ENCODE results near the gene TVP23B.
A peak's percentile ranks its signal among the peaks of the same experiment; 100 is the strongest.
"Not testable (repeated sequence)": the region's sequence is repeated elsewhere in the genome, so short reads cannot be mapped to it uniquely, and the experiment has no call there.

TVP23B gene

DNA sequence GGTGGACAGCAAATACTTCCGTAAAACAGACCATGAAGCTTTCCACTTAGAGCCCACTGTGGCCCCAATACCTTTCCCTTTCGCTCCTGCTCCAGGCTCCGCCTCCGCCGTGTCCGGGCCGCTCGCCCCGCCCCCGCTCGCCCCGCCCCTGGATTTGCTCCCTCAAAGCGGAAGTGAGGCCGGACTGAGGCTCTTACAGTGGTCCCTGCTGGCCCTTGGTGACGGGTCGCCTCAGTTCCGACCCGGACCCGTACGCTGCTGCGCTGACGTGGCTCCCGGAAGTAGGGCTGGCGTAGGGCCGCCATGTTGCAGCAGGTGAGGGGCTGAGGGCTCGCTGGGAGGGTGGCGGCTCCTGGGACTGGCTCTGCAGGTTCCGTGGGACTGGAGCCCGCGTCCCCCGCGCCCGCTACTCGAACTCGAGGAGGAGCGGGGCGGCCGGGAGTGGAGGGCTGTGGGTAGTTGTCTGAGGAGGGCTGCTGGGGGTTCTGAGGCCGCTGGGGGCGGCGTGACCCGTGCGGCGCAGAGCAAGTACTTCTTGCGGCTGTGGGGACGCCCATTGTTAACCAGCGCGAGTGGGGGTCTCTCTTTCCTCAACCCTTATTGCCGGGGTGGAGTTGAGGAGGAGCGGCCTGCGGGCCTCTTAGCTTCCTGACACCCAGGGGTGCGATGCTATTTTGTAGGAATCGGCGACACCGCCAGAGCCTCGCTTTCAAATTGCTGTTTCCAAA is at the start of gene TVP23B:
Gene TVP23B, plus strand, starts transcription at position 193 of the 728 bp plus-strand sequence. Its CDS starts 111 bp downstream, at position 304.
- peak; percentile 83 to 94 (median 84) for DNase-seq

DNA sequence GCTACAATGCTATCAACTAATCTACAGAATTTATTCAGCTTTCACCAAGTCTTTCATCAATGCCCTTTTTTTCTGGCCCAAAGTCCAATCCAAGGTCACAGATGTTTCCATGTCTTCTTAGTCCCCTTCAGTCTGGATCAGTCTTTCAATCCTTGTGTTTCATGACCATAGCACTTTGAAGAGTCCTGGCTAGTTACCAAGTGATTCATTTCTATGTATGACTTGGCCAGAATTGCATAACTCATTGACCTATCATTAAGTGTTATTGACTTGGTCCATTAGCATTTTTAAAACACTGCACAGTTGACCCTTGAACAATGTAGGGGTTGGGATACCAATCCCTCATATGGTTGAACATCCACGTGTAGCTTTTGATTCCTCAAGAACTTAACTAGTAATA is 48.5 kb upstream of the TVP23B start:
- not testable (repeated sequence) for DNase-seq

DNA sequence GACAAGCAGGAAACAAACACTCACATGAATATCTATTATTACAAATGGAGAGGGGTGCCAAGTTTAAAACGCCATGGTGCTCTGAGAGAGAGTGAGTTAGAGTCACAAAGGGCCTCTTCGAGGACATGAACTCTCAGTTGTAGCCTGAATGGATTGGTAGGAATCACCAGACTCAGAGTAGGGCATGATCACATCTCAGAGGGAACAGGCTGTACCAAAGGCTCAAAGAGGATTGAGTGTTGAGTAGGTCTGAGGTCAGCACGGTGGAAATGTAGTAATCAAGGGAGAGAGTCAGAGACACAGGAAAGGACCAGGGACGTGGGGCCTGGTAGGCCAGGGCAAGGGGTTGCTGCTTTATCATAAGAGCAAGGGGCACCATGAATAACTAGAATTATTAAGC is 47.6 kb upstream of the TVP23B start:
- not testable (repeated sequence) for DNase-seq

DNA sequence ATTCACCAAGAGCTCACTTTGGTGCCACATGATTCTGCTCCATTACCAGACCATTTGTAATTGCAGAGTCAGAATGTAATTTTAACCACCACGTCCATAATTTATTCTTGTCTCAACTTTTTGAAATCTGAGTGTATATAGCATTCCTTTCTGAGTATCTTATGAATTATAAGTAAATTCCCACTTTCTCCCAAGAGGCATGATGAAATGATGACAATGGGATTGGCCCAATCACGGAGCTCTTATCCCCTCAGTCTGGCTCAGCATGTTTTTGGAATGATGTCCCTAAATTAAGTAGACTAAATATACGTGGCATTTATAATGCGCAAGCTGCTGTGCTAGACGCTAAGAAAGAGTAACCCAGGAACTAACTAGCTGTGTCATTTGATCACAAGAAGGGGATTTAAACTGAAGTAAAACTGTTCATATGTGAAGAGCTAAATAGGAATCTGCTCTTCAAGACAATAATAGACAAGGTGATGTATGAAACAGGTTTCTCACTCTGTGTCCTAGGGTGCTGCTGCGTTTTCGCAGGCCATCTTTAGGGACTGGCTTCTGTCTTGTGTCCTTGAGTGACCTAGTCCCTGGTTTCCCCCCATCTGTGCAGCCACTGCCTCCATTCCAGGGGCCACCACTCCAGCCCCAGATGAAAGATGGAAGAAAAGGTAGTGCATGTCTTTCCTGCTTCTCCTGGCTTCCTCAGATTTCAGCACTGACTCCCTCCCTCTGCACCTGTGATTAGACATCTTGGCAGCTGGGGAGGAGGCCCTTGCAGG is 41.2 kb upstream of the TVP23B start:
- DNase-seq: not testable (repeated sequence)

DNA sequence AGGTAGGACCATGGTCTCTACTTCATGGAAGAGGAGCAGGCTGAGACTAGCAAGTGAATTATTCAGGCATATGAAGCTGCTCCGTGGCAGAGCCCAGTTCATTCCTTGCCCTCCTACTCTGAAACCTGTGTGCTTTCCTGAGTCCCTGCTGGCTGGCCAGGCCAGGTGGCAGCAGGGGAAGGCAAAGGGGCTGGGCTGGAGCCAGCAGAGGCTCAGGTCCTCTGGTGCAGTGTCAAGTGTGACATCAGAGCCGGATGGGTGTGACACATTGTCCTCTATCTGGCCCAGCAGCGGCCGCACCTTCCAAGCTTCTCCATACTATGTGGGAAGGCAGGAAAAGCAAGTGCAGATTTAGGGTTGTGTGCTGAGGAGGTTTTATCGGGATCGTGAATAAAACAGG is 39.8 kb upstream of the TVP23B start:
- not testable (repeated sequence) for DNase-seq

DNA sequence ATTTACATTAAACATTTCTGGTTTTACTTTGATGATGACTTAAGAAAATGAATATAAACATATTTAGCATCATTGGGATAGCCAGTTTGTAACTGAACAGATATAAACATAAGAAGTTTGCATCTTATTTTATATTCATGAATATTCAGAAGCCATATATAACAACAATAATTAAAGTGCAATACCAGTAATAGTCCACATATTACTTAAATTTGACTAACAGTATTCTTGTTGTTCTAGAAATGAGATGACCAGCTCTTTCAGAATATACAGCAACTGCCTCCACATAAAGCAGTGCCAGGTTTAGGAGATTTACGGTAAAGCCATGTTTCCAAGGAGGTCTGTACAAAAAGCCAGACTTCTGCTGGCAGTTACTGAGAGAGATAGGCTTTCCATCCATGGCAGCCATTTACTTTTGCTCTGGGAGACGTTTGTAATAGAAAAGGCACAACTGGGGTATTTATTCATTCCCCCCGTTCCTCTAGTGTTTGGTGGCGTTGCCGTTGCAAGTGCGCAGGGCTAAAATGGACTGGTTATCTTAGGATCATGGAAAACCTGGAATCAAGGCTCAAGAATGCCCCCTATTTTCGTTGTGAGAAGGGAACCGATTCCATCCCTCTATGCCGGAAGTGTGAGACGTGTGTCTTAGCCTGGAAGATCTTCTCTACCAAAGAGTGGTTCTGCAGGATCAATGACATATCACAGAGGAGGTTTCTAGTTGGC is 37.1 kb upstream of the TVP23B start, which contains the start of gene FBXW10:
Gene FBXW10, plus strand, starts transcription at position 356 of the 723 bp plus-strand sequence. Its CDS starts 191 bp downstream, at position 547.
- not testable (repeated sequence) for DNase-seq

DNA sequence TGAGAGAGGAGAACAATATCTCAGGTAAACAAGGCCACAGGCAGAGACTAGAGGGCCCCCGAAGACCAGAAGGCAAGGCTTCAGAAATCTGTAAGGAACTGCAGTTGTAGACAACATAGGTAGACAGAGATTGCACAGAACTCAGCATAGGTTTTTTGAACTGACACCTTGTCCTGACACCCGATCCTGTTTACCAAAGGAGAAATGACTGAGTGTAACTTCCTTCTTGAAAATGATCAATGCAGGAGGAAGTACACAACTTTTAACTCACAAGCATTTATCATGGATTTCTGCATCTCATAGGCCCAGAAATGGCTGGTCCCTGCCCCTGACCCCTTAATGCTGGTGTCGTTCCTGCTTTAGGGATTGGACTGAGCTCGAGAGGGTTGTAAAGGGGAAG is 36.3 kb upstream of the TVP23B start:
- not testable (repeated sequence) for DNase-seq

DNA sequence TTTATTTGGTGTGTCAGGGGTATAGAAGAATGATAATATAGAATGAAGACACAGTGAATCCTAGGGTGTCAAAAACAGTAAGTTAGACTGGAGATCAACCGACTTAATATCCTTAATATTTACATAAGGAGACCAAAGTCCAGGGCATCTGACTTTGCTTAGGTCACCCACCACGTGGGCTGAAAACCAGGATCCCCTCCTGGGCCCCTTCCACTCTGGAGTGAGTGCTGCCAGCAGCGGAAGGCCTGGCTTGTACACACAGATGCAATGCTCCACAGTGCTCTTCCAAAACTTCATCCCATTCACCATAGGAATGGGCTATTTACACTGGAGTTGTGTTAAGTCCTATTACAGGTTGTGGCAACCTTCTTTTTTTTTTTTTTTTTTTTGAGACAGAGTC is 34.4 kb upstream of the TVP23B start:
- DNase-seq: not testable (repeated sequence)

DNA sequence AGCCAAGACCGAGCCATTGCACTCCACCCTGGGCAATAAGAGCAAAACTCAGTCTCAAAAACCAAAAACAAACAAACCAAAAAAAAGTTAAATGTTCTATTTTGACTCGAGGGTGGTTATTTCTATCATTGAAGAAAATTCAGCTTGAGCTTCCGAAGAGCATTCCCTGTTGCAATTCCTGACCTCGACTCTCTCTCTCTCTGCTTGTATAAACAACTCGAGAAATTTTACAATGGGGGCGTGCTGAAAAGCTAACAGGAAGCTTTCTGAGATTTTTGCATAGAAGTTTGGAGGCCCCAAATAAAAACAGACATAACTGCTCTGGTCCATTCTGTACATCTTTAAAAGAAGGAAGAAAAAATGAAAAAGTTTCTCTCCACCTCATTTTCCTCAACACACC is 33.5 kb upstream of the TVP23B start:
- not testable (repeated sequence) for DNase-seq

DNA sequence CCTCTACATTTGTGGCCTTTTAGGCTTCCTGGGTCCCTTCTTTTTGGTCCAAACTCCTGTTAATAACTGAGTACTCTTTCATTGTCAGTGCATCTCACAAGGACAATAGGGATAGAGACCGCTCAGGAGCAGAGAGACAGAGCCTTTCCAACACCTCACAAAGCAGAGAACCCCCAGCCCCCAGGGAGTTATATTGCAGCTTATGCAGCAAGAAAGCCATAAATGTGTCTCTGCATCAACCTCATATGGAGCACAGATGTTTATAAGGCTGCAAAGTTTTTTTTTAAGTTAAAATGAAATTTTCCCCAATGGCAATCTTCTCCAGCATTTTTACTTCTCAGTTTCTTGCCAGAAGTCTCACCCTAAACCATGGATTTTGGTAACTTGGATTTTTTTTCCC is 30.7 kb upstream of the TVP23B start:
- DNase-seq: not testable (repeated sequence)

DNA sequence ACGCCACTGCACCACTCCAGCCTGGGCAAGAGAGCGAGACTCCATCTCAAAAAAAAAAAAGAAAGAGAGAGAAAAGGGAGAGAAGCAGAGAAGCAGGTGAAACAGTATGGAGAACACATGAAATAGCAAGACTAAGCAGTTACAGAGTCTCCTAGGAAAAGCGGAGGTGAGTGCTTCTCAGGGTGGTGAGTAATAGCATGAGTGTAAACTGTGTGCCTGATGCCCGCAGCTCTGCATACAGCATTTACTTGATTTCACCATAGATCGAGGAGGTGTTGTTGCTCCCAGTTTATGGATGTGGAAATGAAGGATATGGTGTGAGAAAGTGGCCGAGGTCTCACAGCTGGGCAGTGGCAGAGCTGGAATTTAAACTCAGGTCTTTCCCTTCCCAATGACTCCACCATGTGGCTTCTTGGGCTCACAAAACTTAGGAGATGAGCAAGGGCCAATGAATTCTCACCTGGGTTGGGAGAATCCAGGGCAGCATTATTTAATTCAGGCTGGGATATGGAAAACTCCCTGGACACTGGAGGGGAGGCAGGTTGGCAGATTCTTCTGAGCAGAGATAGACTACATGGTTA is 27.1 kb upstream of the TVP23B start:
- not testable (repeated sequence) for DNase-seq

DNA sequence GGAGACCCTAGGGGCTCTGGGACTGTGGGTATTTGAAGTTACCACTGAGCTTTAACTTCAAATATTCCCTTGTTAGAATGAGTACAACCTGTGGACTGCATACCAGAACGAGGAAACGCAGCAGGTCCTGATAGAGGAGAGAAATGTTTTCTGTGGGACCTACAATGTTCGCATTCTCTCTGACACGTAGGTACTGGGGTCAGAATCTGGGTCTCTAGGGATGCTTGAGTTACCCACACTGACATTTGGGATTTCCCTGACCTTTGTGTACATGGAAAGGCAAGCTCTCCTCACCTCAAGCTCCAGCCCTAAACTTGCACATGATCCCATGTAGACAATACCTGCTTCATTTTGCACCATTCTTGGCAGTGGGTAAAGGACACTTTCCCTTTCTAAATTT is 25.0 kb upstream of the TVP23B start:
- not testable (repeated sequence) for DNase-seq

DNA sequence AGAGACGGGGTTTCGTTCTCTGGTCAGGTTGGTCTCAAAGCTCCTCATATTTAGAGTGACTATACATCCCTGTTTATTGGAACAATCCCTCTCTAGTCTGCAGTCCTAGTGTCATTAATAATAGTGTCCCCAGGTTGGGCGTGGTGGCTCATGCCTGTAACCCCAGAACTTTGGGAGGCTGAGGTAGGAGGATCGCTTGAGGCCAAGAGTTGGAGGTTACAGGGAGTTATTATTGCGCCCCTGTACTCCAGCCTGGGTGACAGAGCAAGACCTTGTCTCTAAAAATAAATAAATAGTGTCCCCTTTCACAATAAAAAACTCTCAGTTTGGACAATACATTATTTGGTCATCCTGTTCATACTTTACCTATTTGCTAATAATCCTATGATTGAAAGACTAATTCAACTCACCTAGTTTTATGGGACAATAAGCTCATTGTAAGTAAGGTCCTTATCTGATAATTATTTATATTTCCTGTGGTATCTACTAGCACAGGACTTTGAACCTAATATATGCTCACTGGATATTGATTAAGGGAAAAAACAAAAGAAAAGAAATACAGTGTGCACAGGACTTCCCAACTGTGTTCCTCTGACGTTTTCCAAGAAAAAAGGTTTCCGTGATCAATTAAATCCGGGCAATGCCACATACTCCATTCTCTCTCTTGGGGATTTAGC is 23.5 kb upstream of the TVP23B start:
- DNase-seq: not testable (repeated sequence)

DNA sequence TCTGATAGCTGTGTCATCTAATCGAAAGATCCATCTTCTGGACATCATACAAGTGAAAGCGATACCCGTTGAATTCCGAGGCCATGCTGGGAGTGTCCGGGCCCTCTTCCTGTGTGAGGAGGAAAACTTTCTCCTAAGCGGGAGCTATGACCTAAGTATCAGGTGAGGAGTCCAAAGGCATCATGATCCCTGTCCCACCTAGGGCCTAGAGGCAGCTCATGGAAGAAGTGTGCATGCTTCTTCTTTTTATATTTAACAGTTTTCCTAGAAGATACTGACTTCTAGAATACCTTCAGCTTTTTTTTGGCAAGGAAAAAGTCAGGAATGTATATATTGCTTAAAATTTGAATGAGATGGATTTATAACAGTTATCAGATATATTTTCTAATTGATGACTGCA is 22.6 kb upstream of the TVP23B start:
- not testable (repeated sequence) for DNase-seq

DNA sequence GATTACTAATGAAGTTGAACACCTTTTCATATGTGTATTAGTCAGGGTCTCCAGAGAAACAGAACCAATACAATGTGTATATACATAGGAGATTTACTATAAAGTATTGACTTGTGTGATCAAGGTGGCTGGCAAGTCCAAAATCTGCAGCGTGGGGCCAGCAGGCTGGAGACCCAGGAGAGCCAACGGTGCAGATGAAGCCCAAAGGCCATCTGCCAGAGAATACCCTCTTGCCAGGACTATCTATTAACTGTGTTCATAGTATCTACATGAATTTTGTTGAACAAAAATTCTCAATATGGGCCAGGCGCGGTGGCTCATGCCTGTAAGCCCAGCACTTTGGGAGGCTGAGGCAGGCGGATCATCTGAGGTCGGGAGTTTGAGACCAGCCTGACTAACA is 20.8 kb upstream of the TVP23B start:
- not testable (repeated sequence) for DNase-seq

DNA sequence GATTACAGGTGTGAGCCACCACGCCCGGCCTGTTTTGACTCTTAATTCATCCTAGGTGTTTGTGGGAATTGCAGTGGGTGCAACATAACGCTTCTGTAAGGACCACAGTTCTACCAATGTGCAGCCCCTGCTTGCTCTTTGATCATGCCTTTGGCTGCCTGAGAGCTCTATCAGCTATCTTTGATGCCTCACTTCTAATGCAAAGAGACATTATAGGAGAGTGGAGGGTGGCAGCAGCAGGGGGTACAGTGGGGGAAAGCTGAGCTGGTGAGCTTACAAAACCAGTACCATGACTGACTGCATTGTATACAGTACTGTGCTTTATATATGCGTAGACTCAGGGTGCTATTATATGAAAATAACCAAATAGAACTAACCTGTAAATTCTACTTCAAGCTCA is 10.4 kb upstream of the TVP23B start:
- DNase-seq: not testable (repeated sequence)

DNA sequence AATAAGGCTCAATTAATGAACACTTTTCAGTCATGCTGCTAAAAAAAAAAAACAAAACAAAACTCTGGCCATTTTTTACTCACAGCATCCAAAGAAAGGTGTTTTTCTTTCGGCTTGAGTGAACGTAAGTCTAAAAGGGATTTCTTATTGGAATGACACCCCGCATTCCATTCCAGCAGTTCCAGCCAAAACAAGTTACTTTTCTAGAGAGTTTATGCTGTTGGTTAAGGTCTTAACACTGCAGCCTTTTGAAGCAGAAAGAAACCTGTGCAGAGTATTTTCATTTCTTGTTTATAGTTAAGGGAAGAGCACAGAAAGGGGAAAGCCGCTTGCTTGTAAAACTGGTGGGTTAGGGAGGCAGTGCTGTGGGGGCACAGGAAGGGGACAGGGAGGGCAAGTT is 9.9 kb upstream of the TVP23B start:
- DNase-seq: not testable (repeated sequence)

DNA sequence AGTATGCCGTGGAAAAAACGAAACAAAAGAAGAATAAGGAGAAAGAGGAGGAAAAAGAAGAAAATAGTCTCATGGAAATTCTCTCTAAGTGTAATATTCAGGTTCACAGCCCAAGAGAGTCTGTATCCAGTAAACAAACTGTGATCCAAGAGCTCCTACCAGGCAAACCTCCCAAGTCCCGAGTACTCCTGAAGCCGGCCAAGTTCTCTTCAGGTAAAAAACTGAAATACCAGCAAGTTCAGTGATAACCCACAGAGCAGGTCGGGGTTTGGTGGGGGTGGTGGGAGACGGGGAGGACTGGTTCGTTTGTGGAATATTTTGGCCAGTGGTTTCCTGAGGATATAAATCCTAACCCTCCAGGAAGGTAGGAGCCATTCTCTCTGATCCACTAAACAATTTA is 8.5 kb upstream of the TVP23B start:
- no peak for DNase-seq

DNA sequence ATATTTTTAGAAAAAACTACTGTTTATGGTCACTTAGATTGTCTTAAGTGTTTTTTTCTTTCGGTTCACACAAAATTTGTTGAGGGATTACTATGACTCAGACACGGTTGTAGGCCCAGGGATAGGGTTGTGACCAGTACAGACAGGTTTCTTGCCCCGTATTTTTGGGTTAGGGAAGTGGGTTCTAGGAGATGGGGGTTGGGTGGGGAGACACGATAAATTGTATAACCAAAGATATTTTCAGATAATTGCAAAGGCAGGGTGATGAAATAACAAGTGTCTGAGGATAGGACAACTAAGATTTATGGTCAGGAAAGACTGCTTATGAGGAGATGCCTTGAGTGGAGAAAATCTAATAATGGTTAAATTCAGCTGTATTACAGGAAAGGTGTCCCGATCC is 822 bp downstream of the TVP23B start:
- DNase-seq: not testable (repeated sequence)

DNA sequence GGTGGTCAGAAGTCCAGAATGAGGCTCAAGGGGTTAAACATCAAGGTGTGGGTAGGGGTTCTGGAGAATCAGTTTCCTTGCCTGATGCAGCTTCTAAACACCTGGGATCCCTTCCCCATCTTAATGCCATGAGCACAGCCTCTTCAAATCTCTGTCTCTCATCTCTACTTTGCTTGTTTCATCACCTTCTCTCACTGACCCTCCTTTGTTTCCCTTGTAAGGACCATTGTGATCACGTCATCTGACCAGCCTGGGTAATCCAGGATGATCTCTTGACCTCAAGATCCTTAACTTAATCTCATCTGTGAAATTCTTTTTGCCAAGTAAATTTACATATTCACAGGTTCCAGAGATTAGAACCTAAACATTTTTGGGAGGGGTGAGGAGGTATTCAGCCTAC is 5.0 kb downstream of the TVP23B start:
- DNase-seq: not testable (repeated sequence)

DNA sequence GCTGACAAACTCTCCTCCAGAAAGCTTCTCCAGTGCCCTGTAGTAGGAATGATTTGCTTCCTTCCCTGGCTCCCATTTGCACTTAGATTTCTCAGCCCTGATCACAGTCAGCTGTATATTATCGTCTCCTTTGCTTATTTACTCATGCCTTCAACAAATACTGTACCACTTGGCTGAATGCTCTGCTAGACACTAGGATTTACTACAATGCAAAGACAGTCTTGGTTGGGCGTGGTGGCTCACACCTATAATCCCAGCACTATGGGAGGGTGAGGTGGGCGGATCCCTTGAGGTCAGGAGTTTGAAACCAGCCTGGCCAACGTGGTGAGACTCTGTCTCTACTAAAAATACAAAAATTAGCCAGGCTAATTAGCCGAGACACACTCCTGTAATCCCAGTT is 5.9 kb downstream of the TVP23B start:
- DNase-seq: not testable (repeated sequence)

DNA sequence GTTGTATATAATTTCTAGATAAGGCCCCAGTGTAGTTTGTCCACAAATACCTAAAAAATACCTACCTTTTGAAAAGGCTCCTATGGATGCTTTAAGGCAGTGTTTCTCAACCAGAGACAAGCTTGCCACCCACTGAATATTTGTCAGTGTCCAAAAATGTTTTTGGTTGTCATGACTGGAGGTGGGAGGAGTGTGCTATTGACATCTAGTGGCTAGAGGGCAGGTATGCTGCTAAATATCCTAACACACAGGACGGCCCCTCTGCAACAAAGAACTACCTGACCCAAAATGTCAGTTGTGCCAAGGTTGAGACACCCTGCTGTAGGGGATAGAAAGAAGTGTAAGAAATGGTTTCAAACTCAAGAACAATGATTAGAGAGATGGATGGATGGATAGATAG is 10.4 kb downstream of the TVP23B start:
- not testable (repeated sequence) for DNase-seq
